GM19463 (cell line): Measurements from ENCODE around the gene IL1RL1.

ENCODE experiments used
- ATAC-seq: cut with Tn5 transposase; IDR thresholded peaks from one replicate; pipeline ENCODE4 v1.9.1; 2021; ENCODE audit warnings: mild to moderate bottlenecking, moderate library complexity; ENCODE audit not compliant: unreplicated experiment

Gene IL1RL1

GRCh38 chr2:102310964-102311640 lies at the start of gene IL1RL1:
Gene IL1RL1 (plus strand): TSS chr2:102311563. CDS start chr2:102338265, 26,702 bp downstream.
- ATAC-seq = no peak

GRCh38 chr2:102262216-102263129 lies 48.9 kb upstream of the IL1RL1 start:
- ATAC-seq = no peak

- no peak for ATAC-seq
Measured at GRCh38 chr2:102264952-102265351, 46.4 kb upstream of the IL1RL1 start.

- ATAC-seq = no peak
Measured at GRCh38 chr2:102266204-102266603, 45.2 kb upstream of the IL1RL1 start.

- no peak for ATAC-seq
Measured at GRCh38 chr2:102267774-102268173, 43.6 kb upstream of the IL1RL1 start.

- no peak for ATAC-seq
Measured at GRCh38 chr2:102268510-102269199, 42.7 kb upstream of the IL1RL1 start.

GRCh38 chr2:102269200-102269524 lies 42.2 kb upstream of the IL1RL1 start:
- ATAC-seq = no peak

- ATAC-seq = no peak
Measured at GRCh38 chr2:102271844-102272243, 39.5 kb upstream of the IL1RL1 start.

- no peak for ATAC-seq
Measured at GRCh38 chr2:102273619-102274211, 37.6 kb upstream of the IL1RL1 start.

- ATAC-seq = no peak
Measured at GRCh38 chr2:102276549-102277201, 34.7 kb upstream of the IL1RL1 start.

- ATAC-seq = no peak
Measured at GRCh38 chr2:102277202-102277700, 34.1 kb upstream of the IL1RL1 start.

GRCh38 chr2:102278720-102279390 lies 32.5 kb upstream of the IL1RL1 start:
- no peak for ATAC-seq

GRCh38 chr2:102279391-102279735 lies 32.0 kb upstream of the IL1RL1 start:
- ATAC-seq = no peak

GRCh38 chr2:102282678-102283091 lies 28.7 kb upstream of the IL1RL1 start:
- ATAC-seq = no peak

- ATAC-seq = no peak
Measured at GRCh38 chr2:102283996-102284395, 27.4 kb upstream of the IL1RL1 start.

GRCh38 chr2:102284611-102285010 lies 26.8 kb upstream of the IL1RL1 start:
- ATAC-seq = no peak

- no peak for ATAC-seq
Measured at GRCh38 chr2:102285368-102285767, 26.0 kb upstream of the IL1RL1 start.

- ATAC-seq = no peak
Measured at GRCh38 chr2:102286041-102286440, 25.3 kb upstream of the IL1RL1 start.

- ATAC-seq = no peak
Measured at GRCh38 chr2:102289129-102289528, 22.2 kb upstream of the IL1RL1 start.

GRCh38 chr2:102290594-102290993 lies 20.8 kb upstream of the IL1RL1 start:
- no peak for ATAC-seq
